Measurements from ENCODE around the gene CA10. TPM values are rescaled to one million over a fixed set of nuclear protein-coding genes. Genes with fewer than 3 reads are reported as not detected.

Gene CA10
- total and polyA plus RNA-seq, 7 donors, result 0.28 to 2.9 (median 0.49) TPM; not detected in 2

- intact Hi-C loops (cut with DNase I), result no loop called here
- WGBS, 2 donors, result 64 to 72% methylated on average over 3 of the region's 3 CpGs
- H3K4me1 ChIP-seq, result no peaks in the 10 kb centered on the region
These were observed 217.2 kb downstream of the CA10 start for GRCh38 chr17:51941272-51941671.

GRCh38 chr17:51937264-51937663 lies 221.2 kb downstream of the CA10 start:
- H3K36me3 ChIP-seq, result no peaks in the 10 kb centered on the region
- no peak for TF ChIP-seq EP300 (IDR thresholded peaks at IDR 0.05)
- no peak for TF ChIP-seq POLR2AphosphoS5 (IDR thresholded peaks at IDR 0.05)
- no peak for TF ChIP-seq POLR2A (IDR thresholded peaks at IDR 0.05)
- TF ChIP-seq CTCF (IDR thresholded peaks at IDR 0.05), result no peak
- H3K27ac ChIP-seq, result no peak overlapping the region
- H3K27me3 ChIP-seq, result no peaks in the 10 kb centered on the region
- no peaks in the 10 kb centered on the region for H3K4me1 ChIP-seq
- no peak for DNase-seq
- H3K9me3 ChIP-seq, result no peaks in the 10 kb centered on the region
- intact Hi-C loops (cut with DNase I), result no loop called here
- H3K4me3 ChIP-seq, result no peak overlapping the region

More at GRCh38 chr17:51941272-51941671, 217.2 kb downstream of the CA10 start:
- TF ChIP-seq POLR2A (IDR thresholded peaks at IDR 0.05) (no peak), CTCF (IDR thresholded peaks at IDR 0.05) (no peak), EP300 (IDR thresholded peaks at IDR 0.05) (no peak), POLR2AphosphoS5 (IDR thresholded peaks at IDR 0.05) (no peak)
- H3K4me3 ChIP-seq, result no peak overlapping the region
- H3K36me3 ChIP-seq, result no peaks in the 10 kb centered on the region
- no peaks in the 10 kb centered on the region for H3K27me3 ChIP-seq
- no peak for DNase-seq
- no peaks in the 10 kb centered on the region for H3K9me3 ChIP-seq
- H3K27ac ChIP-seq, result no peak overlapping the region

- WGBS, 2 donors, result 59 to 67% methylated on average over 3 of the region's 3 CpGs
- TF ChIP-seq EP300 (IDR thresholded peaks at IDR 0.05) (no peak), CTCF (IDR thresholded peaks at IDR 0.05) (no peak), POLR2A (IDR thresholded peaks at IDR 0.05) (no peak), POLR2AphosphoS5 (IDR thresholded peaks at IDR 0.05) (no peak)
- H3K9me3 ChIP-seq, result no peaks in the 10 kb centered on the region
- H3K4me1 ChIP-seq, result no peaks in the 10 kb centered on the region
- H3K27ac ChIP-seq, result no peak overlapping the region
- H3K27me3 ChIP-seq, result no peaks in the 10 kb centered on the region
- intact Hi-C loops (cut with DNase I), result no loop called here
- no peaks in the 10 kb centered on the region for H3K36me3 ChIP-seq
- no peak for DNase-seq
- H3K4me3 ChIP-seq, result no peak overlapping the region
These were observed 223.0 kb downstream of the CA10 start for GRCh38 chr17:51935477-51935876.

- TF ChIP-seq POLR2A (IDR thresholded peaks at IDR 0.05) (no peak), CTCF (IDR thresholded peaks at IDR 0.05) (no peak), POLR2AphosphoS5 (IDR thresholded peaks at IDR 0.05) (no peak), EP300 (IDR thresholded peaks at IDR 0.05) (no peak)
- no peaks in the 10 kb centered on the region for H3K4me1 ChIP-seq
- WGBS, 2 donors, result 23 to 67% methylated on average over 7 of the region's 7 CpGs
These were observed 224.9 kb downstream of the CA10 start for GRCh38 chr17:51933647-51934046.

GRCh38 chr17:51926448-51926847 lies 232.1 kb downstream of the CA10 start:
- no peak for TF ChIP-seq CTCF (IDR thresholded peaks at IDR 0.05)
- no peak for TF ChIP-seq POLR2A (IDR thresholded peaks at IDR 0.05)
- no peak for TF ChIP-seq POLR2AphosphoS5 (IDR thresholded peaks at IDR 0.05)
- no peak for TF ChIP-seq EP300 (IDR thresholded peaks at IDR 0.05)
- Histone ChIP-seq H3K4me1 (no peaks in the 10 kb centered on the region), H3K27ac (no peak overlapping the region), H3K4me3 (no peak overlapping the region), H3K9me3 (no peaks in the 10 kb centered on the region), H3K36me3 (no peaks in the 10 kb centered on the region), H3K27me3 (no peaks in the 10 kb centered on the region)
- intact Hi-C loops (cut with DNase I), result no loop called here
- no peak for DNase-seq
- WGBS, 2 donors, result 81 to 86% methylated on average over 4 of the region's 4 CpGs

More at GRCh38 chr17:51933647-51934046, 224.9 kb downstream of the CA10 start:
- H3K27me3 ChIP-seq, result no peaks in the 10 kb centered on the region
- H3K9me3 ChIP-seq, result no peaks in the 10 kb centered on the region
- no peak overlapping the region for H3K27ac ChIP-seq
- H3K4me3 ChIP-seq, result no peak overlapping the region
- no peak for DNase-seq
- intact Hi-C loops (cut with DNase I), result no loop called here
- H3K36me3 ChIP-seq, result no peaks in the 10 kb centered on the region

Measured in sigmoid colon (tissue), 7 donors.